Fibroblast of skin of back (primary cell): ENCODE results near the gene SSX2B. TPM values are rescaled to one million over a fixed set of nuclear protein-coding genes. Genes with fewer than 3 reads are reported as not detected.
"Not testable (repeated sequence)": the region's sequence is repeated elsewhere in the genome, so short reads cannot be mapped to it uniquely, and the experiment has no call there.

Experiments
- DNase-seq: peaks from one replicate; pipeline ENCODE4 v3.0.0-alpha.2; 2013
- polyA plus RNA-seq, 2 experiments: library from polyadenylated mRNA; unstranded; fragments of 120-200 nt; gene quantifications; one replicate each; pipeline ENCODE4 v1.2.1, GENCODE V29; 2013; ENCODE audit not compliant: insufficient read length in 2 of 2

SSX2B gene, protein sequence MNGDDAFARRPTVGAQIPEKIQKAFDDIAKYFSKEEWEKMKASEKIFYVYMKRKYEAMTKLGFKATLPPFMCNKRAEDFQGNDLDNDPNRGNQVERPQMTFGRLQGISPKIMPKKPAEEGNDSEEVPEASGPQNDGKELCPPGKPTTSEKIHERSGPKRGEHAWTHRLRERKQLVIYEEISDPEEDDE
- not detected for polyA plus RNA-seq (2013, experiment 1 of 2; ENCODE audit: insufficient read length)
- polyA plus RNA-seq (2013, experiment 2 of 2; ENCODE audit: insufficient read length), result not detected

DNA sequence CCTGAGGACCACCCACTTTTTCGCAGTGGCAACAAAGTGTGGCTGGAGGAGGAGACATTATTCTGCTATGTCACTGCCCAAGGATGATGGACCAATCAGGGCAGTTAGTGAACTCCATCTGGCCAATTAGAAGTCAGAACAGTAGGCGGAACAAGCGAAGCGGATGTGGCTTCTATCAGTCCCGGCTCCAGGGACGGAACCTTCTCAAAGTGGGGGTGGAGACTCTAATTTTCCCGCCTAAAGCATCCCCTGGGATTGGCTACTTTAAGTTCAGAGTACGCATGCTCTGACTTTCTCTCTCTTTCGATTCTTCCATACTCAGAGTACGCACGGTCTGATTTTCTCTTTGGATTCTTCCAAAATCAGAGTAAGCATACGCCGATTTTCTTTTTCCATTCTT is at the start of gene SSX2B:
Gene SSX2B (plus strand): TSS at position 301 of the 400 bp plus-strand sequence. CDS start 1,429 bp downstream, outside the sequence.
- DNase-seq, result not testable (repeated sequence)

DNA sequence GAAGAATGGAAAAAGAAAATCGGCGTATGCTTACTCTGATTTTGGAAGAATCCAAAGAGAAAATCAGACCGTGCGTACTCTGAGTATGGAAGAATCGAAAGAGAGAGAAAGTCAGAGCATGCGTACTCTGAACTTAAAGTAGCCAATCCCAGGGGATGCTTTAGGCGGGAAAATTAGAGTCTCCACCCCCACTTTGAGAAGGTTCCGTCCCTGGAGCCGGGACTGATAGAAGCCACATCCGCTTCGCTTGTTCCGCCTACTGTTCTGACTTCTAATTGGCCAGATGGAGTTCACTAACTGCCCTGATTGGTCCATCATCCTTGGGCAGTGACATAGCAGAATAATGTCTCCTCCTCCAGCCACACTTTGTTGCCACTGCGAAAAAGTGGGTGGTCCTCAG is 44.0 kb upstream of the SSX2B start, which contains the start of gene SSX2:
Gene SSX2 (minus strand): TSS at position 101 of the 400 bp plus-strand sequence. CDS start 1,429 bp downstream, outside the sequence.
- not testable (repeated sequence) for DNase-seq

DNA sequence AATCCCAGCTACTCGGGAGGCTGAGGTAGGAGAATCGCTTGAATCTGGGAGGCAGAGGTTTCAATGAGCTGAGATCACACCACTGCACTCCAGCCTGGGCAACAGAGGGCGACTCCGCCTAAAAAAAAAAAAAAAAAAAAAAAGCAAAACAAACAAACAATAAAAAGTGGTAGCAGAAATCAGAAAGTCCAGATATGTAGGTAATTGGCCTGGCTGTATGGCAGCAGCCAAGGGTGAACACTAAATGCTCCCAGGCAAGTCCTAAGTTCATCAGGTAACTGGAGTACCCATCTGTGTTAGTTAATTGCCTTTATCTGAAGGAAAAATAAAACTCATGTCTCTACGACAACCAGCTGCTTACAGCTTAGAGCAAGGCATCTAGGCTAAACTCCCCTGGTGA is 14.9 kb downstream of the SSX2B start:
- DNase-seq, result not testable (repeated sequence)

DNA sequence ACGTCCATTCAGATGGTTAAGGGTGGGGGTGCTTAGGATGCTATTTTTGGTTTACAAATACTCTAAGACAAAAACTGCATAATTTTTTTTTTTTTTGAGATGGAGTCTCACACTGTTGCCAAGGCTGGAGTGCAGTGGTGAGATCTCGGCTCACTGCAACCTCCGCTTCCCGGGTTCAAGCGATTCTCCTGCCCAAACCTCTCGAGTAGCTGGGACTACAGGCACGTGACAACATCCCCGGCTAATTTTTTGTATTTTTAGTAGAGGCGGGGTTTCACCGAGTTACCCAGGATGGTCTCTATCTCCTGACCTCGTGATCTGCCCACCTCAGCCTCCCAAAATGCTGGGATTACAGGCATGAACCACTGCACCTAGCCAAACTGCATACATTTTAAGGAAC is 22.5 kb downstream of the SSX2B start:
- not testable (repeated sequence) for DNase-seq

GRCh38 chrX:52797327-52797726 is 46.3 kb downstream of the SSX2B start, which contains the start of gene SPANXN5:
Gene SPANXN5, minus strand, starts transcription at chrX:52797427. Its CDS starts 79 bp downstream, at chrX:52797348.
- not testable (repeated sequence) for DNase-seq

- DNase-seq, result not testable (repeated sequence)
These were observed 53.8 kb downstream of the SSX2B start for GRCh38 chrX:52804876-52805275.
